Neural progenitor cell (in vitro differentiated cells): ENCODE results near the gene MAB21L4. TPM values are rescaled to one million over a fixed set of nuclear protein-coding genes. Genes with fewer than 3 reads are reported as not detected.

Experiments used
- DNase-seq: peaks from one replicate; pipeline ENCODE4 v3.0.0-alpha.2; 2016; ENCODE audit warnings: low spot score
- H2AFZ ChIP-seq: fragments of 200-600 bp; sonication (generic); replicated peaks from 2 replicates; pipeline ENCODE4 v1.6.1; 2016; ENCODE audit warnings: antibody characterized with exemption
- H3F3A ChIP-seq: fragments of 200-600 bp; sonication (generic); 2 replicates; pipeline ENCODE4 v1.6.1; 2016; ENCODE audit warnings: antibody characterized with exemption, low read depth
- H3K27ac ChIP-seq: fragments of 200-600 bp; sonication (generic); 2 replicates; pipeline ENCODE4 v1.5.1; 2016; ENCODE audit warnings: mild to moderate bottlenecking
- H3K27me3 ChIP-seq: fragments of 200-600 bp; sonication (generic); 2 replicates; pipeline ENCODE4 v1.6.1; 2016; ENCODE audit warnings: mild to moderate bottlenecking, moderate library complexity
- H3K36me3 ChIP-seq: fragments of 200-600 bp; sonication (generic); 2 replicates; pipeline ENCODE4 v1.5.1; 2016
- H3K4me1 ChIP-seq: fragments of 200-600 bp; sonication (generic); 2 replicates; pipeline ENCODE4 v1.6.1; 2016; ENCODE audit warnings: mixed run types
- H3K4me2 ChIP-seq: fragments of 200-600 bp; sonication (generic); 2 replicates; pipeline ENCODE4 v1.6.1; 2016
- H3K4me3 ChIP-seq: fragments of 200-600 bp; sonication (generic); 2 replicates; pipeline ENCODE4 v1.5.1; 2016
- H3K79me2 ChIP-seq: fragments of 200-600 bp; sonication (generic); 2 replicates; pipeline ENCODE4 v1.6.1; 2016; ENCODE audit warnings: low read depth
- H3K9ac ChIP-seq: fragments of 200-600 bp; sonication (generic); 2 replicates; pipeline ENCODE4 v1.6.1; 2016
- H3K9me3 ChIP-seq: fragments of 200-600 bp; sonication (generic); 2 replicates; pipeline ENCODE4 v1.5.1; 2016; ENCODE audit warnings: low read depth
- H4K20me1 ChIP-seq: fragments of 200-600 bp; sonication (generic); 2 replicates; pipeline ENCODE4 v1.6.1; 2016; ENCODE audit warnings: low read depth
- H3K27ac Mint-ChIP-seq: 3 replicates; pipeline ENCODE4 v1.8.0; 2021; ENCODE audit warnings: mixed read lengths
- H3K27me3 Mint-ChIP-seq: 2 replicates; pipeline ENCODE4 v1.8.0; 2022; ENCODE audit warnings: low read depth, mild to moderate bottlenecking, inconsistent platforms, moderate library complexity, mixed read lengths; ENCODE audit not compliant: insufficient read depth
- H3K36me3 Mint-ChIP-seq: 3 replicates; pipeline ENCODE4 v1.8.0; 2021; ENCODE audit warnings: mixed read lengths
- H3K4me1 Mint-ChIP-seq: 3 replicates; pipeline ENCODE4 v1.8.0; 2021; ENCODE audit warnings: mixed read lengths
- H3K4me3 Mint-ChIP-seq: 3 replicates; pipeline ENCODE4 v1.8.0; 2021; ENCODE audit warnings: mild to moderate bottlenecking, moderate library complexity, mixed read lengths
- H3K9me3 Mint-ChIP-seq: 3 replicates; pipeline ENCODE4 v1.8.0; 2020; ENCODE audit warnings: mixed read lengths
- CTCF ChIP-seq: fragments of 200-600 bp; sonication (generic); IDR thresholded peaks from 2 replicates; pipeline ENCODE4 v1.5.1; 2017; ENCODE audit warnings: antibody characterized with exemption, mild to moderate bottlenecking
- EZH2 ChIP-seq: fragments of 200-600 bp; sonication (generic); IDR thresholded peaks from 2 replicates; pipeline ENCODE4 v1.6.1; 2017; ENCODE audit warnings: antibody characterized with exemption, mild to moderate bottlenecking, moderate library complexity
- EZH2phosphoT487 ChIP-seq: fragments of 200-600 bp; sonication (generic); IDR thresholded peaks from 2 replicates; pipeline ENCODE4 v1.6.1; 2017; ENCODE audit warnings: antibody characterized with exemption
- total RNA-seq: library from RNA; depleted of rRNA; stranded (reverse); fragments of >200 nt; gene quantifications from 2 replicates; pipeline ENCODE4 v1.2.3, GENCODE V29; 2015; ENCODE audit warnings: low replicate concordance

MAB21L4 gene
- total RNA-seq, 1 donor from 2014 or later: not detected

GRCh38 chr2:240905176-240905781 is 9.3 kb upstream of the MAB21L4 start:
- H3K4me1 Mint-ChIP-seq: peaks cover 5% of the 10 kb centered on the region

GRCh38 chr2:240904216-240905175 is 8.5 kb upstream of the MAB21L4 start:
- Mint-ChIP-seq H3K36me3 (no peaks in the 10 kb centered on the region), H3K9me3 (peaks cover 9% of the 10 kb centered on the region), H3K4me3 (no peak overlapping the region), H3K27me3 (peaks cover under 1% of the 10 kb centered on the region), H3K27ac (no peak overlapping the region), H3K4me1 (peaks cover 5% of the 10 kb centered on the region)
- no peaks in the 10 kb centered on the region for H3K9me3 ChIP-seq
- no peaks in the 10 kb centered on the region for H4K20me1 ChIP-seq
- no peaks in the 10 kb centered on the region for H3K79me2 ChIP-seq
- H3K4me2 ChIP-seq: no peak overlapping the region
- no peak overlapping the region for H3K27ac ChIP-seq
- no peaks in the 10 kb centered on the region for H3K36me3 ChIP-seq
- H3F3A ChIP-seq: no peaks in the 10 kb centered on the region
- H3K4me1 ChIP-seq: no peaks in the 10 kb centered on the region
- H3K27me3 ChIP-seq: no peaks in the 10 kb centered on the region
- no peak overlapping the region for H3K9ac ChIP-seq
- no peak for DNase-seq
- H3K4me3 ChIP-seq: no peak overlapping the region
- TF ChIP-seq EZH2 (no peak), CTCF (no peak), EZH2phosphoT487 (no peak)
- H2AFZ ChIP-seq: no peak overlapping the region

More at GRCh38 chr2:240905176-240905781, 9.3 kb upstream of the MAB21L4 start:
- Mint-ChIP-seq H3K36me3 (no peaks in the 10 kb centered on the region), H3K27me3 (no peaks in the 10 kb centered on the region), H3K27ac (no peak overlapping the region), H3K4me3 (no peak overlapping the region), H3K9me3 (peaks cover 9% of the 10 kb centered on the region)
- H3K36me3 ChIP-seq: no peaks in the 10 kb centered on the region
- no peaks in the 10 kb centered on the region for H3K4me1 ChIP-seq
- H3K9ac ChIP-seq: no peak overlapping the region
- H3K27ac ChIP-seq: no peak overlapping the region
- no peak overlapping the region for H2AFZ ChIP-seq
- H3K4me2 ChIP-seq: no peak overlapping the region
- H3K79me2 ChIP-seq: no peaks in the 10 kb centered on the region
- TF ChIP-seq EZH2phosphoT487 (no peak), EZH2 (no peak), CTCF (no peak)
- no peaks in the 10 kb centered on the region for H3F3A ChIP-seq
- DNase-seq: no peak
- H4K20me1 ChIP-seq: no peaks in the 10 kb centered on the region
- no peaks in the 10 kb centered on the region for H3K9me3 ChIP-seq
- no peaks in the 10 kb centered on the region for H3K27me3 ChIP-seq
- H3K4me3 ChIP-seq: no peak overlapping the region

- no peaks in the 10 kb centered on the region for H3K36me3 Mint-ChIP-seq
- Histone ChIP-seq H2AFZ (no peak overlapping the region), H3K4me3 (no peak overlapping the region), H3K9ac (no peak overlapping the region), H3K27me3 (no peaks in the 10 kb centered on the region), H4K20me1 (no peaks in the 10 kb centered on the region), H3K9me3 (no peaks in the 10 kb centered on the region), H3K79me2 (no peaks in the 10 kb centered on the region), H3K27ac (no peak overlapping the region), H3K4me2 (no peak overlapping the region), H3K4me1 (no peaks in the 10 kb centered on the region), H3F3A (no peaks in the 10 kb centered on the region), H3K36me3 (no peaks in the 10 kb centered on the region)
- no peak for DNase-seq
- no peak overlapping the region for H3K27ac Mint-ChIP-seq
- no peak overlapping the region for H3K4me3 Mint-ChIP-seq
- TF ChIP-seq CTCF (no peak), EZH2phosphoT487 (no peak), EZH2 (no peak)
- H3K27me3 Mint-ChIP-seq: peaks cover 2% of the 10 kb centered on the region
- H3K4me1 Mint-ChIP-seq: peaks cover 5% of the 10 kb centered on the region
- H3K9me3 Mint-ChIP-seq: peaks cover 9% of the 10 kb centered on the region
These were observed 7.5 kb upstream of the MAB21L4 start for GRCh38 chr2:240903191-240904060.
